ENCODE data around the gene STAB1. TPM values are rescaled to one million over a fixed set of nuclear protein-coding genes. Genes with fewer than 3 reads are reported as not detected.

The STAB1 gene
- total and polyA plus RNA-seq, 2 of the 8 experiments (the other 6 are each of a cell fraction or from before 2014, with no cell fraction given): 1.0 to 1.9 TPM

DNA sequence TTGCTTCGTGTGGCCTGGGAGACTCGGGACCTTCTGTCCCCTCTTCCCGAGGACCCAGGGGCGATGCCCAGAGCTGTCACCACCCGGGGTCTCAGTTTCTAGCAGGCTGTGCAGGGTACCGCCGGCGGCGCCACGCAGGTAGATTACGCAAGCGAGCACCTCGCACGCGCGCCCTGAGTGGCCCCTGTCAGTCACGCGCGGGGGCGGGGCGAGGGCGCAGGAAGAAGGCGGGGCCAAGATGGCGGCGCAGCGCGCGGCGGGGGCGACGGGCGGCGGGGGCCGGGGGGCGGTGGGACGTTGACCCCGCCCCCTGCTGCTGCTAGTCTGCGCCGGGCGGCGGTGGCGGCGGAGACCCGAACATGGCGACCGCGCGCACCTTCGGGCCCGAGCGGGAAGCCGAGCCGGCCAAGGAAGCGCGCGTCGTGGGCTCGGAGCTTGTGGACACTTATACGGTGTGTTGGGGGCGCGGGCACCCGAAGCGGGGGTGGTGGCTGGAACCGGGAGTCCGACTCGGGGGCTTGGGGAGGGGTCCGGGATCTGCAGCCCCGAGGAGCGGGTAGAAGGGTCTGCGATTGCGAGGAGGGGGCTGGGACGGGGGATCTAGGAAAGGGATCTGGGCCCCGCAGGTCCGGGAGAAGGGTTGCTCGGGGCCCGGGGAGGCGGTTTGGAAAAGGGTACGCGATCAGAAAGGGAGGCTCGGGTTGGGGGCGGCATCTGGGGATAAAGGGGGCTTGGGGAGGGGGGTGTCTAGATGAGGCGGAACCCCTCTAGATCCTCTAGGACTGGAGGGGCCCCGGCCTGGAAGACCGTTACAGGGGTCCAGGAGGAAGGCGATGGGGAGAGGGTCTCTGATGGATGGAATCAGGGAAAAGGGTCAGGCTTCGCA is 39.6 kb upstream of the STAB1 start, which contains the start of gene NISCH (continued):
- TF ChIP-seq, protein P1, sequence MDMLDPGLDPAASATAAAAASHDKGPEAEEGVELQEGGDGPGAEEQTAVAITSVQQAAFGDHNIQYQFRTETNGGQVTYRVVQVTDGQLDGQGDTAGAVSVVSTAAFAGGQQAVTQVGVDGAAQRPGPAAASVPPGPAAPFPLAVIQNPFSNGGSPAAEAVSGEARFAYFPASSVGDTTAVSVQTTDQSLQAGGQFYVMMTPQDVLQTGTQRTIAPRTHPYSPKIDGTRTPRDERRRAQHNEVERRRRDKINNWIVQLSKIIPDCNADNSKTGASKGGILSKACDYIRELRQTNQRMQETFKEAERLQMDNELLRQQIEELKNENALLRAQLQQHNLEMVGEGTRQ (IDR thresholded peaks at IDR 0.05; ENCODE audit: low read length): 0 out of 2 replicates have a peak, but pooled peaks have one; percentile 13
- TF ChIP-seq ZNF274 (IDR thresholded peaks at IDR 0.05; ENCODE audit: borderline replicate concordance, extremely low read depth, low read length) (no peak), PHF8 (conservative IDR thresholded peaks at IDR 0.05; ENCODE audit: low read depth, low read length) (peak; percentile 88), BACH1 (IDR thresholded peaks at IDR 0.05; ENCODE audit: low read length) (peak; percentile 37; the same call in 1 of the 2 replicates), ASH2L (IDR thresholded peaks at IDR 0.05; ENCODE audit: low read length) (peak; percentile 76), CREB1 (IDR thresholded peaks at IDR 0.05) (peak; percentile 32; the same call in 1 of the 2 replicates), YY1 (IDR thresholded peaks at IDR 0.05; ENCODE audit: low read depth, low read length) (peak; percentile 86), GABPA (IDR thresholded peaks at IDR 0.05; ENCODE audit: borderline replicate concordance, insufficient read depth, low read length) (no peak), EZH2 (IDR thresholded peaks at IDR 0.05; ENCODE audit: low read depth, low read length, severe bottlenecking) (no peak), SIN3A (conservative IDR thresholded peaks at IDR 0.05 in 1 of 2, IDR thresholded peaks at IDR 0.05 in 1 of 2; ENCODE audit: low read depth in 1 of 2, low read length in 2 of 2) (0 out of 4 replicates have a peak, but pooled peaks of 1 of the 2 experiments have one; percentile 17), KDM5A (IDR thresholded peaks at IDR 0.05; ENCODE audit: low read length) (peak; percentile 62; the same call in 1 of the 2 replicates)
- TF ChIP-seq, protein P2, sequence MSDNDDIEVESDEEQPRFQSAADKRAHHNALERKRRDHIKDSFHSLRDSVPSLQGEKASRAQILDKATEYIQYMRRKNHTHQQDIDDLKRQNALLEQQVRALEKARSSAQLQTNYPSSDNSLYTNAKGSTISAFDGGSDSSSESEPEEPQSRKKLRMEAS (IDR thresholded peaks at IDR 0.05): peak; percentile 53
